Activated CD4-positive, alpha-beta T cell treated with anti-CD3 and anti-CD28 coated beads, Interleukin-2, amount 10 ng/mL, durations not matched to agents 7 days and 5 days (primary cell): ENCODE data around the gene HIC2. TPM values are rescaled to one million over a fixed set of nuclear protein-coding genes. Genes with fewer than 3 reads are reported as not detected.
"Not testable (repeated sequence)": the region's sequence is repeated elsewhere in the genome, so short reads cannot be mapped to it uniquely, and the experiment has no call there.

Experiments
- CTCF ChIA-PET: fragments of 350-600 bp; sonication (Branson Sonifier 250); formaldehyde crosslinking; loops from one replicate; lab custom pipeline; 2021; ENCODE audit warnings: antibody characterized with exemption; lab: Charles Lee
- POLR2A ChIA-PET: fragments of 350-600 bp; sonication (Branson Sonifier 250); formaldehyde crosslinking; loops from one replicate; lab custom pipeline; 2021; ENCODE audit warnings: antibody characterized with exemption; lab: Charles Lee
- DNase-seq: peaks from one replicate; pipeline ENCODE4 v3.0.0-alpha.2; 2020
- H3K27ac Mint-ChIP-seq: one replicate; pipeline ENCODE4 v1.8.0; 2021; ENCODE audit warnings: mild to moderate bottlenecking, moderate library complexity, mixed read lengths
- H3K27me3 Mint-ChIP-seq: one replicate; pipeline ENCODE4 v1.8.0; 2021; ENCODE audit warnings: mixed read lengths
- H3K36me3 Mint-ChIP-seq: one replicate; pipeline ENCODE4 v1.8.0; 2021; ENCODE audit warnings: low read depth, mixed read lengths
- H3K4me1 Mint-ChIP-seq: one replicate; pipeline ENCODE4 v1.8.0; 2021; ENCODE audit warnings: mixed read lengths
- H3K4me3 Mint-ChIP-seq: one replicate; pipeline ENCODE4 v1.8.0; 2021; ENCODE audit warnings: mild to moderate bottlenecking, moderate library complexity, mixed read lengths
- H3K9me3 Mint-ChIP-seq: one replicate; pipeline ENCODE4 v1.8.0; 2021; ENCODE audit warnings: mixed read lengths
- total RNA-seq, 2 experiments: library from RNA; stranded (reverse); gene quantifications; one replicate each; pipeline ENCODE4 v1.2.3, GENCODE V29; 2021

HIC2 gene
- total RNA-seq, 2 experiments from 2014 or later: 5.1 to 5.5 TPM

DNA sequence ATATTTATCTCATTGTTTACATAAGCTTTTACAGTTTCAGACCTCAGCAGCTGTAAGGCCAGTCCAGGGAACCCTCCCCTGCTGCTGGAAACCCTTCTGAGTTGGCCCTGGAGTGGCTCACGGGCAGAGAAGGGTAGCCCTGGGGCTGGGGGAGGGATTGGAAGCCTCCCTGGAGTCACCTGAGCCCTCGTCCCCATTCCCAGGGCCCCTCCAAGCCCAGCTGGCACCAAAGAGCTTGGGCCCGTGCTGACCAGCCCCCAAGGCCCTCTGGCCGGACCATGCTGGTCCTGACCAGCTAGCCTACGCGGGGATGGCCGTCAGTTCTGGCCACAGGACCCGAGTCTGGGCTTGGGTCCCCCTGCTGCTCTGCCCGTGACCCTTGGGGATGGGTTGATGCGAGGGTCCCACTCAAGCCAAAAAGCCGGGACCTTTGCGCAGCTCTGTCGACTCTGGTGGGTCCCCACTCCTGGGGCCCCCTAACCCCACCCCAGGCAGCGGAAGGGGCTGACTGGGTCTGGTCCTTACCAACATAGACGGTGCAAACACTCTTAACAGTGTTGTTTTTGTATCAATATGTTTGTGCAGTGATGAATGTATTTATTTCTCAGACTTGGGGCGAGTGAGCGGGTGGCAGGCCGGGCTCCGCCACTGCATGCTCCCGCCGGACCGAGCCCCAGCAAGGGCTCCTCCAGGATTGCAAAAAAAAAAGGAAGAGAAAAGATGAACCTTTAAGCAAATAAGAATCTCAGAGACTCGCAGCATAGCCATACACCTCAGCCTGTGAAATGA lies 32.6 kb downstream of the HIC2 start:
- Mint-ChIP-seq H3K27me3 (no peaks in the 10 kb centered on the region), H3K4me1 (no peaks in the 10 kb centered on the region), H3K27ac (no peak overlapping the region), H3K4me3 (no peak overlapping the region), H3K9me3 (no peaks in the 10 kb centered on the region), H3K36me3 (peaks cover 3% of the 10 kb centered on the region)
- ChIA-PET CTCF (interaction anchor here (0.6 kb wide), 1 partner anchor 596 kb away, joined by 3 read pairs; no protein-coding TSS in a partner anchor), POLR2A (no interaction called here)
- peak; percentile 4 for DNase-seq

DNA sequence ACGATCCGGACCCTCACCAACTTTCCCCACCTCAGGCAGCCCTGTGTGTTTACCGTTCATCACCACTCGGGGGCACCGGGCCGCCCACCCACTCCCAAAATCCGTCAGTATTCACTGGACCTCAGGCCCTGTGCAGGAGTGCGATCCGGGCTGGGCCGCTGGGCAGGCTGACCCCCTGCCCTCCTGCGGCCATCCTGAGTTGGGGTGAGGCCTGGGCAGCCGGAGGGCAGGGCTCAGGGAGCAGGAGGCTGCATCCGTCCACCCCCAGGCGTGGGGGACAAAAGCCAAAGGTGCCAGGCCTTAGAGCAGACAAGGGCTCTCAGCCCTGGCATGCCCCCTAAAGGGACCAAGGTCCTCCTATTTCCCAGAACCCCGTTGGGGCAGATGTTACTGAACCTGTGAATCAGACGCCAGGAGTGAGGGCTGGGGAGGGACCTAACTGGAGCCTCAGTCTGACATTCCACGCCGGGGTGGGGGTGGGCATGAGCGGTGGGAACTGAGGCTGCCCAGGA lies 33.2 kb downstream of the HIC2 start:
- Mint-ChIP-seq H3K27ac (no peak overlapping the region), H3K4me1 (no peaks in the 10 kb centered on the region), H3K4me3 (no peak overlapping the region), H3K27me3 (no peaks in the 10 kb centered on the region), H3K9me3 (no peaks in the 10 kb centered on the region), H3K36me3 (no peaks in the 10 kb centered on the region)
- POLR2A ChIA-PET: no interaction called here
- peak; percentile 3 for DNase-seq
- CTCF ChIA-PET: no interaction called here

DNA sequence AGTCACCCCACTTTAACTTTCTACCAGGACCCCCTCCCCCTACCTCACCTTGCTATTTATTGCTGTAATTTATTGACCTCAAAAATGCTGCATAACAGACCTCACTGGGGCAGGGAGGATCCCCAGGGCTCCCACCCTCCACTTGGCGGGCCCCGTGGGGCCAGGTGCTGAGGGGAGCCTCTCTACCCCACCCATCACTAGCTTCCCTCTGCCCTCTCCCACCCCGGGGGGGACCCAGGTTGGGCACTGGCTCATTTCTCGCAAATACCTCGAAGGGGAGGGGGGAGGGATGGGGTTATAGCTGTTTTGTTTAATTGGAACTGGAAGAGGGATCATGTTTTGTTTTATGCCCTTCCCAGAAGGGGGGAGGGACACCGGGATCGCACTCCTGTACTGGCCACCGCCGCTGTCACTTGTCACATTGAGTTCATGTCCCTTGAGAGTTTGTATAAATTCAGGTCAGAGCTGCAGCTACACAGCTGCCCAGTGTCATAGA lies 33.7 kb downstream of the HIC2 start:
- H3K9me3 Mint-ChIP-seq: no peaks in the 10 kb centered on the region
- H3K27ac Mint-ChIP-seq: no peak overlapping the region
- no peaks in the 10 kb centered on the region for H3K4me1 Mint-ChIP-seq
- no peaks in the 10 kb centered on the region for H3K27me3 Mint-ChIP-seq
- H3K36me3 Mint-ChIP-seq: no peaks in the 10 kb centered on the region
- H3K4me3 Mint-ChIP-seq: no peak overlapping the region
- peak; percentile 3 for DNase-seq
- ChIA-PET POLR2A (no interaction called here), CTCF (no interaction called here)

DNA sequence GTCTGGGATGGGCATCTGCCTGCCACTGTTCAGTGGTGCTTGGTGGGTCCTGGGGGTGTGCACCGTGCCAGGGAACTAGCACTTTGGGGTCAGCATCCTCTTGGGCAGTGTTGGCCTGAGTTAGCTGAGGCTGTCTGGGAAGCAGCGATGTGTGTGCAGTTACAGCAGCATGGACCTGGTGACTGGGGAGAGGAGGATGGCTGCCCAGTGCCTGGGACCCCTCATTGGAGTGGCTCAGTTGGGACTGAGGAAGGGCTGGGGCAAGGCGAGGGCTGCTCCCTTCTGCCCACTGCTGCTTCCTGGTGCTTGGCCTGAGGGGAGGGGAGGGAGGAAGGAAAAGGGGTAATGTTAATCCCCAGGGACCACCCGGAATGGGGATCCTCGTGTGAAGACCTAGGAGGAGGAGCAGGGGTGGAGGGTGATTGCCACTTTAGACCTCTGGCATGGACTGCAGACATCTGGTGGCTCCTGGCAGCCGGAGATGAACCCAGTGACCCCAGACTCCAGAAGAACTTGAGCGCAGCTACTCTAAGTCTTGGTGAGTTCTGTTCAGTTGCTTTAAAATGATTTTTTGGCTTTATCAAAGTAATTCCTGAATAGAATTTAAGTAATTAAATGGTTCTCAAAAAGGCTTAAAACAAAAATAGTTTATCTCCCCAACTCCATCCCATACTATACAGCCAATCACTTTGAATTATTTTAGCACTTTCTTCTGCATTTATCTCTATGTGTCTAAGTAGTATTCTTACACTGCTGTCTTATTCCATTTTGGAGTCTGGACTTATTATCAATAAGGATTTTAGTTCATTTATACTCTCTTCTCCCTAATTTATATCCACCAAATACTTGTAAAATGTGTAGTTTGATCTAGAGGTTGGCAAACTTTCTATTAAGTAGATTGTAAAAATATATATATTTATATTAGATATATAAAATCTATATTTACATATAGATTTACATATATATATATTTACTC lies 34.7 kb downstream of the HIC2 start:
- no peaks in the 10 kb centered on the region for H3K4me1 Mint-ChIP-seq
- DNase-seq: peak; percentile 2
- no peak overlapping the region for H3K4me3 Mint-ChIP-seq
- no peaks in the 10 kb centered on the region for H3K9me3 Mint-ChIP-seq
- POLR2A ChIA-PET: no interaction called here
- no peaks in the 10 kb centered on the region for H3K36me3 Mint-ChIP-seq
- peak overlapping the region; percentile 14 for H3K27ac Mint-ChIP-seq
- no peaks in the 10 kb centered on the region for H3K27me3 Mint-ChIP-seq
- CTCF ChIA-PET: no interaction called here

DNA sequence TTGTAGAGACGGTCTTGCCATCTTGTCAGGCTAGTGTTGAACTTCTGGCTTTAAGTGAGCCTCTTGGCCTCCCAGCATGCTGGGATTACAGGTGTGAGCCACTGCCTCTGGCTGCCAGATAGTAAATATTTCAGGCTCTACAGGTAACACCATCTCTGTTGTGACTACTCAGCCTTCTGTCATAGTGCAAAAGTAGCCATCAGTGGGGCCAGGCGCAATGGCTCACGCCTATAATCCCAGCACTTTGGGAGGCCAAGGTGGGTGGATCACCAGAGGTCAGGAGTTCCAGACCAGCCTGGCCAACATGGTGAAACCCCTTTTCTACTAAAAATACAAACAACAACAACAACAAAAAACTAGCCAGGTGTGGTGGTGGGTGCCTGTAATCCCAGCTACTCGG lies 35.5 kb downstream of the HIC2 start:
- H3K36me3 Mint-ChIP-seq, H3K9me3 Mint-ChIP-seq: not testable (repeated sequence)

DNA sequence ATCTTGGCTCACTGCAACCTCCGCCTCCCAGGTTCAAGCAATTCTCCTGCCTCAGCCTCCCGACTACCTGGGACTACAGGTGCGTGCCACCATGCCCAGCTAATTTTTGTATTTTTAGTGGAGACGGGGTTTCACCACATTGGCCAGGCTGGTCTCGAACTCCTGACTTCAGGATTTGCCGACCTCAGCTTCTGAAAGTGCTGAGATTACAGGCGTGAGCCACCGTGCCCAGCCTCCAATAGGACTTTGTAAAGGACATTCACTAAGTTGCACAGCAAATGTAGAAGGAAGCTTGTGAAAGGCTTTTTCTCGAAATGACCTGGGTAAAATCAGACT lies 37.8 kb downstream of the HIC2 start:
- CTCF ChIA-PET, POLR2A ChIA-PET, H3K9me3 Mint-ChIP-seq, DNase-seq, H3K27me3 Mint-ChIP-seq, H3K4me1 Mint-ChIP-seq, H3K27ac Mint-ChIP-seq, H3K4me3 Mint-ChIP-seq, H3K36me3 Mint-ChIP-seq: not testable (repeated sequence)

More for the DNA sequence above, 35.5 kb downstream of the HIC2 start:
- H3K27ac Mint-ChIP-seq, POLR2A ChIA-PET, CTCF ChIA-PET, H3K4me1 Mint-ChIP-seq, DNase-seq, H3K27me3 Mint-ChIP-seq, H3K4me3 Mint-ChIP-seq: not testable (repeated sequence)

DNA sequence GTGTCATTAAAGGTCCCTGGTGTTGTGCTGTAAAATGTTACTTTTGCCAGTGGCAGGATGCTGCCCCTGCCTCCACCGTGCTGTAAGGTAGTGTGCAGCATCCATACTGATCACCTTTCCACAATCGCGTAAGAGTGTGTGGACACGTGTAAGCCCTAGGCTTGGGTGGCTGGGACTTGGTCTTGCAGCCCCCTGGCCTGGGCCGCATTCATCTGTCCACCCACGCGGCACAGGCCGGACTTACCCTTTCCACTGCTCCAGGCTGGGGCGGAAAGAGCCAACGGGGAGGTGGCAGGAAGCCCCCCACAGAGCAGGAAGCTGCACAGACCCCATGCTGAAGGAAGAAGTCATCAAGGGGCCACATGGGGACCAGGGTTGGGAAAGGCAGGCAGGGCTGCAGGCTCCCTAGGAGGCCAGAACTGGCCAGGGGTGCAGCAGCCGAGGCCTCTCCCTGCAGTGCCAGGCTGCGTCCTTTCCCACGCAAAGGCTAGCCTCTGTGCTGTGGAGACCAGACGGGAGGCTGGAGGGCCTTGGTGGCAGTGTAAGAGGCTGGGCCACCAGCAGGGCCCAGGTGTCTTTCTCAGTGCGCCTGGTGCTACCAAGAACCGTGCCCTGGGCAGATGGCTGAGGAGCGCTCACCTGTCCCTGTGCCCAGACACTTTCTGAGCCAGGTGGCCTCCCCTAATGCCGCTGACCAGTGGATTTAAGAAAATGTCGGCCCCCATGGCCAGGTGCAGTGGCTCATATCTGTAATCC lies 38.3 kb downstream of the HIC2 start:
- Mint-ChIP-seq H3K4me3 (no peak overlapping the region), H3K4me1 (no peaks in the 10 kb centered on the region), H3K9me3 (no peaks in the 10 kb centered on the region), H3K36me3 (no peaks in the 10 kb centered on the region), H3K27ac (no peak overlapping the region), H3K27me3 (no peaks in the 10 kb centered on the region)
- POLR2A ChIA-PET: no interaction called here
- DNase-seq: peak; percentile 4
- CTCF ChIA-PET: no interaction called here

DNA sequence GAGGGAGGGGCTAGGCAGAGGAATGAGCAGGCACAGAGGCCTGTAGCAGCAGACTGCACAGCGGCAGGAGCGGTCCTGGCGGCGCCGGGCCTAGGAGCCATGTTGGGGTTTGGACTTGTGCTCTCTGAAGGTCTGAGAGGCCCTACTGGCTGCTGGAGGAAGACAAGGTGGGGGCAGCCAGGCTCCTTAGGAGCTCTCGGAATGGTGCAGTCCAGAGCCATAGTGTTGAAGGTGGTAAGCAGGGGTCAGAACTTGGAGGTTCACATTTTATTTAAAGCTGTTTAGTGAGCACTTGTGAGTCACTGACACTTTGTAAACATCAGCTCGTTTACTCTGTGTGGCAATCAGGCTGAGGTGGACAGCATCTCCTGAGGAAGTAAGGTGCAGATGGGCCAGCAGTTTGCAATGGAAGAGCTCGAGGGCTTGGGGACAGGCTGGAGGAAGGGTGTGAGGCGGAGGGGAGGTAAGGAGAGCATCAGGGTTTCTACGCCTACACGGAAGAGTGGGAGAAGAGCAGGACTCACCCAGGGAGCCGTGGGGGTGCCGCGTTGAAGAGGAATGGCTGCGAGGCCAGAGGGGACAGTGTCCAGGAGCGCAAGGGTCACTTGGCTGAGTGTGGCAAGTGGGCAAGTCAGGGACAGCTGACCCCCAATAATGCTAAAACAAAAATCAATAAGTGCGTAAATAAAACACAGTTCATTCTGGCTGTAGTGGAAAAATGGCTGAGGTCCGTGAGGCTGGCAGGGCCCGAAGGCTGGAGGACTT lies 40.0 kb downstream of the HIC2 start:
- no peak overlapping the region for H3K27ac Mint-ChIP-seq
- no peaks in the 10 kb centered on the region for H3K27me3 Mint-ChIP-seq

DNA sequence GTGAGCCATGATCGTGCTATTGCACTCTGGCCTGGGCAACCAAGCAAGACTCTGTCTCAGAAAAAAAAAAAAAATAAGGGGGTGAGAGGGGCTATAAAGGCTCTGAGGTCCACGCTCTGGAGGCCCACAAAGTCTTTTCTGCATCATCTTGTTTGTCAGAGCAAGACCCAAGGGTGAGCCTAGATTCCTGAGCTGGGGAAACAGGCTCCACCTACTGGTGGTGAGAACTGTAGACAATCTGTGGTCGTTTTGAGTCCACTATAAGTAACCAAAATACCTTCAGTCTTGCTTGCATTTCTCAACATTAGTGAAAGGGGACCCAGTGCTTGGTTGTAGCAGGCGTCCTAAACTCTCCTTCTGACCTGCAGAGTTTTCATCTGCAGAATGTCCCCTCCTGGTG lies 45.5 kb downstream of the HIC2 start:
- DNase-seq, POLR2A ChIA-PET, H3K27me3 Mint-ChIP-seq, H3K4me1 Mint-ChIP-seq, H3K36me3 Mint-ChIP-seq, H3K4me3 Mint-ChIP-seq, CTCF ChIA-PET, H3K27ac Mint-ChIP-seq, H3K9me3 Mint-ChIP-seq: not testable (repeated sequence)

More for the DNA sequence above, 40.0 kb downstream of the HIC2 start:
- no peaks in the 10 kb centered on the region for H3K4me1 Mint-ChIP-seq
- H3K36me3 Mint-ChIP-seq: no peaks in the 10 kb centered on the region
- ChIA-PET CTCF (no interaction called here), POLR2A (no interaction called here)
- no peaks in the 10 kb centered on the region for H3K9me3 Mint-ChIP-seq
- no peak overlapping the region for H3K4me3 Mint-ChIP-seq
- DNase-seq: no peak

DNA sequence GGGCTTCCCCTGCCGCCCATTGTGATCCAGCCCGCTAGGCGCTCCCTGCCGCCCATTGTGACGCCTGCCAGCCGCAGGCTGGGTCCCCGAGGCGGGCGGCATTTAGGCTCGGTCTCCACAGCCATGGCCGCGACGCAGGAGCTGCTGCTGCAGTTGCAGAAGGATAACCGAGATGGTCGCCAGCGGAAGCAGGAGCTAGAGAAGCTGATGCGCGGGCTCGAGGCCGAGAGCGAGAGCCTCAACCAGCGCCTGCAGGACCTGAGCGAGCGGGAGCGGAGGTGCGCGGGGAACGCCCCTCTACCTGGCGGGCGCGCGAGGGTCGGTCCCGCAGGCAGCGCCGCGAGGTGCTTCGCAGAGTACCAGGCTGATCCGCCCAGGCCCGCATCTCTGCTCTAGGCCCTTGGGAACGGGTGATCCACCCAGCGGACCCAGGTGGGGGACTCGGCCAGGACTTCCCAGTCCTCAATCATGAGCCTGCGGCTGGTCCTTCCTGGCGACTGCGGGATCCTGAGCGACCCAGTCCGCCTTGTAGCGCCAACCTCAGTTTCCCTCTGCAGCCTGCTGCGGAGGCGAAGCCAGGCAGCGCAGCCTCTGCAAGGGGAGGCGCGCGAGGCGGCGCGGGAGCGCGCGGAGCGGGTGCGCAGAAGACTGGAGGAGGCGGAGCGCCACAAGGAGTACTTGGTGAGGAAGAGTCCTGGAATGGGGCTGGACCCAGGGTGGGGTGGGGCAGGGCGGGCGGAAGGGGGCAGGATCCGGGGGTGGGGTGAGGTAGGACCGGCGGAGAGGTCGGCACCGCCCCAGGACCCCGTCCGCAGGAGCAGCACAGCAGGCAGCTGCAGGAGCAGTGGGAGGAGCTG lies 50.4 kb downstream of the HIC2 start, which contains the start of gene TMEM191C:
Gene TMEM191C (plus strand): TSS at position 51 of the 857 bp plus-strand sequence. CDS start 73 bp downstream, at position 124.
- POLR2A ChIA-PET, H3K4me1 Mint-ChIP-seq, CTCF ChIA-PET, DNase-seq, H3K36me3 Mint-ChIP-seq, H3K9me3 Mint-ChIP-seq, H3K27me3 Mint-ChIP-seq: not testable (repeated sequence)
- Mint-ChIP-seq H3K4me3 (peak within 1 kb of the TSS; percentile 80), H3K27ac (peak within 1 kb of the TSS; percentile 97)
